GM12892 (cell line): Measurements from ENCODE around the gene ATXN7L2.

ENCODE experiments used
- POLR2A ChIP-seq: IDR thresholded peaks from 2 replicates; pipeline ENCODE4 v1.6.1; 2011; ENCODE audit warnings: low read depth, low read length, control low read depth
- POLR2AphosphoS5 ChIP-seq: IDR thresholded peaks from 2 replicates; pipeline ENCODE4 v1.6.1; 2011; ENCODE audit warnings: low read depth, low read length, control low read depth
- TAF1 ChIP-seq: IDR thresholded peaks from 2 replicates; pipeline ENCODE4 v1.6.1; 2011; ENCODE audit warnings: low read depth, mild to moderate bottlenecking, control low read depth, low read length, borderline replicate concordance

DNA sequence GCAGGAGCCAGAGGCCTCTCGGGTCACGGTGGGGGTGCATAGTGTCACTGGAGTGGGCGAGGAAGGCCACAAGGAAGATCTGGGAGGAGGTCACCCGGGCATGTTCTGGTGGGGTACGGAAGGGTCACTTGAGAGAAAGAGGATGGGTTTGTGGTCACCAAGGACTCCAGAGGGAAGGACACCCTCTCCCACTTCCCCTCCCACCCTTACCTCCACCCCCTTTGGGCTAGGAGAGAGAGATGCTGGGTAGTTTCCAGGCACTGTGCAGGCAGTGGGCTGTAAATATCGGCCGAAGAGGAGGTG lies 25.1 kb downstream of the ATXN7L2 start:
- no peak for TF ChIP-seq POLR2A
- no peak for TF ChIP-seq TAF1
- TF ChIP-seq POLR2AphosphoS5: no peak
